ENCODE data around the gene HEXB. TPM values are rescaled to one million over a fixed set of nuclear protein-coding genes. Genes with fewer than 3 reads are reported as not detected.

The HEXB gene
- total RNA-seq, 1 experiment from 2014 or later = 60.9 TPM

DNA sequence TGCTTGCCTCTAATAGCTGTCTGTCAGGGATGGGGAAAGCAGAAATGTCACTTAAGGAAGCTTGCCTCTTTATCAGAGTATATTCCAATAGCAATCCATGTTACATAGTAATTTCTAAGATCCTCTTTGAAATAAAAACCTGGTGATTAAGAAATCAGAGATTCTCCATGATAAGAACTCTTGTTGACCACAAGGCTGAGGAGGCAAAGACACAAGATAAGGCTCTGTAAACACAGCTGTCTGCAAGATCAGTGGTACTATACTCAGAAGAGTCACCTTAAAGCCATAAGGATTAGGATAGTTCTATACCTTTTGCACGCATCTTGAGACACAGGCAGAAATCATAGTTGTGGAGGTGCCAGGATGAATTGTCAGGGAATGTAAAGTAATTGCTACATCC lies 40.3 kb downstream of the HEXB start (continued):
- TF ChIP-seq, protein P1, sequence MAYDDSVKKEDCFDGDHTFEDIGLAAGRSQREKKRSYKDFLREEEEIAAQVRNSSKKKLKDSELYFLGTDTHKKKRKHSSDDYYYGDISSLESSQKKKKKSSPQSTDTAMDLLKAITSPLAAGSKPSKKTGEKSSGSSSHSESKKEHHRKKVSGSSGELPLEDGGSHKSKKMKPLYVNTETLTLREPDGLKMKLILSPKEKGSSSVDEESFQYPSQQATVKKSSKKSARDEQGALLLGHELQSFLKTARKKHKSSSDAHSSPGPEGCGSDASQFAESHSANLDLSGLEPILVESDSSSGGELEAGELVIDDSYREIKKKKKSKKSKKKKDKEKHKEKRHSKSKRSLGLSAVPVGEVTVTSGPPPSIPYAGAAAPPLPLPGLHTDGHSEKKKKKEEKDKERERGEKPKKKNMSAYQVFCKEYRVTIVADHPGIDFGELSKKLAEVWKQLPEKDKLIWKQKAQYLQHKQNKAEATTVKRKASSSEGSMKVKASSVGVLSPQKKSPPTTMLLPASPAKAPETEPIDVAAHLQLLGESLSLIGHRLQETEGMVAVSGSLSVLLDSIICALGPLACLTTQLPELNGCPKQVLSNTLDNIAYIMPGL (CRISPR knock-in tag; IDR thresholded peaks at IDR 0.05) = no peak
- no peak for TF ChIP-seq TP53 (CRISPR knock-in tag; IDR thresholded peaks at IDR 0.05)

DNA sequence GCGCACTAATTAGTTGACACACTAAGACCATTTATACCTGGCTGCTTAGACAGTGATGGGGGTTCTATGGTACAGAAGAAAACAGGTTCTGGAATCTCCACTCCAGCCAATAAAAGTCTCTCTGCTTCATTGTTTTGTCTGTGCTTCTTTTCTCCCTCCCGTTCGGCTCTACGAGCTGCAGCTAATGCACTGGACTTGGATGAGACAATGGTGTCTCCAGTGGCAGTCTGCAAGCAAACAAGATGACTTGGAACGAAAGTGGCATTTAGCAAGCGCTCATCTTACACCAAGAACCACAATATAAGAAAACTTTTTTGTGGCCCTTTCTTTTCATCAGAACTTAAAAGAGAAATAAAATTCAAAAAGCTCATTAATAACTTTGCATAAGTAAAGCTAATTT lies 51.7 kb downstream of the HEXB start:
- Mint-ChIP-seq H3K4me1 (no peaks in the 10 kb centered on the region), H3K4me3 (no peak overlapping the region), H3K27me3 (ENCODE audit: low read depth) (no peaks in the 10 kb centered on the region), H3K36me3 (peaks cover 28% of the 10 kb centered on the region), H3K9me3 (no peaks in the 10 kb centered on the region), H3K27ac (no peak overlapping the region)
- TF ChIP-seq, protein P2, sequence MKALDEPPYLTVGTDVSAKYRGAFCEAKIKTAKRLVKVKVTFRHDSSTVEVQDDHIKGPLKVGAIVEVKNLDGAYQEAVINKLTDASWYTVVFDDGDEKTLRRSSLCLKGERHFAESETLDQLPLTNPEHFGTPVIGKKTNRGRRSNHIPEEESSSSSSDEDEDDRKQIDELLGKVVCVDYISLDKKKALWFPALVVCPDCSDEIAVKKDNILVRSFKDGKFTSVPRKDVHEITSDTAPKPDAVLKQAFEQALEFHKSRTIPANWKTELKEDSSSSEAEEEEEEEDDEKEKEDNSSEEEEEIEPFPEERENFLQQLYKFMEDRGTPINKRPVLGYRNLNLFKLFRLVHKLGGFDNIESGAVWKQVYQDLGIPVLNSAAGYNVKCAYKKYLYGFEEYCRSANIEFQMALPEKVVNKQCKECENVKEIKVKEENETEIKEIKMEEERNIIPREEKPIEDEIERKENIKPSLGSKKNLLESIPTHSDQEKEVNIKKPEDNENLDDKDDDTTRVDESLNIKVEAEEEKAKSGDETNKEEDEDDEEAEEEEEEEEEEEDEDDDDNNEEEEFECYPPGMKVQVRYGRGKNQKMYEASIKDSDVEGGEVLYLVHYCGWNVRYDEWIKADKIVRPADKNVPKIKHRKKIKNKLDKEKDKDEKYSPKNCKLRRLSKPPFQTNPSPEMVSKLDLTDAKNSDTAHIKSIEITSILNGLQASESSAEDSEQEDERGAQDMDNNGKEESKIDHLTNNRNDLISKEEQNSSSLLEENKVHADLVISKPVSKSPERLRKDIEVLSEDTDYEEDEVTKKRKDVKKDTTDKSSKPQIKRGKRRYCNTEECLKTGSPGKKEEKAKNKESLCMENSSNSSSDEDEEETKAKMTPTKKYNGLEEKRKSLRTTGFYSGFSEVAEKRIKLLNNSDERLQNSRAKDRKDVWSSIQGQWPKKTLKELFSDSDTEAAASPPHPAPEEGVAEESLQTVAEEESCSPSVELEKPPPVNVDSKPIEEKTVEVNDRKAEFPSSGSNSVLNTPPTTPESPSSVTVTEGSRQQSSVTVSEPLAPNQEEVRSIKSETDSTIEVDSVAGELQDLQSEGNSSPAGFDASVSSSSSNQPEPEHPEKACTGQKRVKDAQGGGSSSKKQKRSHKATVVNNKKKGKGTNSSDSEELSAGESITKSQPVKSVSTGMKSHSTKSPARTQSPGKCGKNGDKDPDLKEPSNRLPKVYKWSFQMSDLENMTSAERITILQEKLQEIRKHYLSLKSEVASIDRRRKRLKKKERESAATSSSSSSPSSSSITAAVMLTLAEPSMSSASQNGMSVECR (CRISPR knock-in tag; IDR thresholded peaks at IDR 0.05; ENCODE audit: borderline replicate concordance) = no peak
- TF ChIP-seq, protein P3, sequence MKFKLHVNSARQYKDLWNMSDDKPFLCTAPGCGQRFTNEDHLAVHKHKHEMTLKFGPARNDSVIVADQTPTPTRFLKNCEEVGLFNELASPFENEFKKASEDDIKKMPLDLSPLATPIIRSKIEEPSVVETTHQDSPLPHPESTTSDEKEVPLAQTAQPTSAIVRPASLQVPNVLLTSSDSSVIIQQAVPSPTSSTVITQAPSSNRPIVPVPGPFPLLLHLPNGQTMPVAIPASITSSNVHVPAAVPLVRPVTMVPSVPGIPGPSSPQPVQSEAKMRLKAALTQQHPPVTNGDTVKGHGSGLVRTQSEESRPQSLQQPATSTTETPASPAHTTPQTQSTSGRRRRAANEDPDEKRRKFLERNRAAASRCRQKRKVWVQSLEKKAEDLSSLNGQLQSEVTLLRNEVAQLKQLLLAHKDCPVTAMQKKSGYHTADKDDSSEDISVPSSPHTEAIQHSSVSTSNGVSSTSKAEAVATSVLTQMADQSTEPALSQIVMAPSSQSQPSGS (CRISPR knock-in tag; IDR thresholded peaks at IDR 0.05; ENCODE audit: borderline replicate concordance, low read depth) = no peak
- no peak for TF ChIP-seq FOXP1 (CRISPR knock-in tag; IDR thresholded peaks at IDR 0.05; ENCODE audit: borderline replicate concordance)
- TF ChIP-seq NR2C2 (CRISPR knock-in tag; IDR thresholded peaks at IDR 0.05) = no peak
- TF ChIP-seq PRRX2 (CRISPR knock-in tag; IDR thresholded peaks at IDR 0.05) = no peak
- no peak for TF ChIP-seq ZNF232 (CRISPR knock-in tag; IDR thresholded peaks at IDR 0.05)
- TF ChIP-seq JAZF1 (CRISPR knock-in tag; IDR thresholded peaks at IDR 0.05) = no peak
- no peak for TF ChIP-seq NFE2L1 (CRISPR knock-in tag; IDR thresholded peaks at IDR 0.05)
- TF ChIP-seq, protein P4, sequence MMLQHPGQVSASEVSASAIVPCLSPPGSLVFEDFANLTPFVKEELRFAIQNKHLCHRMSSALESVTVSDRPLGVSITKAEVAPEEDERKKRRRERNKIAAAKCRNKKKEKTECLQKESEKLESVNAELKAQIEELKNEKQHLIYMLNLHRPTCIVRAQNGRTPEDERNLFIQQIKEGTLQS (CRISPR knock-in tag; conservative IDR thresholded peaks at IDR 0.05) = no peak
- no peak for TF ChIP-seq GTF2I (CRISPR knock-in tag; conservative IDR thresholded peaks at IDR 0.05)
- ATAC-seq (no peak), DNase-seq (ENCODE audit: low spot score) (no peak)
- ChIA-PET POLR2A (no interaction called here), CTCF (interaction anchor here (0.8 kb wide), 1 partner anchor 21 kb away, joined by 3 read pairs; no protein-coding TSS in a partner anchor)

DNA sequence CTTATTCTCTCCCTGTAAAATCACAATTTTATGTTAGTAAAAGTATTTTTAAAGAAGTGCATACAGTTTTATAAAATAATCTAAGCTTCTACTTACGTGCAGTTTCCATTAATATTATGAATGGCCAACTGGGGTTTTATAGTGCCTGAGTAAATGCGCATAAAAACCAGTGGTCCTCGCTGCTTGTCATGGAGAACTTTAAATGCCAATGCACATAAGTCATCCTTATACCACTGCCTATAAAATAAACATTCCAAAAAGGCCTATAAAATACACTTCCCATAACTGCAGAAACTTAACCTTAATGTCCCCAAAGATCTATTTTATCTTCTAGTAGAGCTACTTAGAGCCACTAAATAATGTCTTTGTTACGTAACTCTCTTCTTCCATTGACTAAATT lies 53.4 kb downstream of the HEXB start:
- ChIA-PET CTCF (no interaction called here), POLR2A (no interaction called here)
- Mint-ChIP-seq H3K4me1 (no peaks in the 10 kb centered on the region), H3K27me3 (ENCODE audit: low read depth) (no peaks in the 10 kb centered on the region), H3K27ac (no peak overlapping the region), H3K4me3 (no peak overlapping the region), H3K9me3 (no peaks in the 10 kb centered on the region), H3K36me3 (peaks cover 26% of the 10 kb centered on the region)
- ATAC-seq (no peak), DNase-seq (ENCODE audit: low spot score) (no peak)
- TF ChIP-seq, protein P5, sequence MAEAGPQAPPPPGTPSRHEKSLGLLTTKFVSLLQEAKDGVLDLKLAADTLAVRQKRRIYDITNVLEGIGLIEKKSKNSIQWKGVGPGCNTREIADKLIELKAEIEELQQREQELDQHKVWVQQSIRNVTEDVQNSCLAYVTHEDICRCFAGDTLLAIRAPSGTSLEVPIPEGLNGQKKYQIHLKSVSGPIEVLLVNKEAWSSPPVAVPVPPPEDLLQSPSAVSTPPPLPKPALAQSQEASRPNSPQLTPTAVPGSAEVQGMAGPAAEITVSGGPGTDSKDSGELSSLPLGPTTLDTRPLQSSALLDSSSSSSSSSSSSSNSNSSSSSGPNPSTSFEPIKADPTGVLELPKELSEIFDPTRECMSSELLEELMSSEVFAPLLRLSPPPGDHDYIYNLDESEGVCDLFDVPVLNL (CRISPR knock-in tag; IDR thresholded peaks at IDR 0.05; ENCODE audit: borderline replicate concordance, low read depth) = no peak
- no peak for TF ChIP-seq ESRRA (CRISPR knock-in tag; IDR thresholded peaks at IDR 0.05; ENCODE audit: borderline replicate concordance)
